Omental fat pad (tissue), 4 donors: Measurements from ENCODE around the gene VPREB1. TPM values are rescaled to one million over a fixed set of nuclear protein-coding genes. Genes with fewer than 3 reads are reported as not detected.
"Not testable (repeated sequence)": the region's sequence is repeated elsewhere in the genome, so short reads cannot be mapped to it uniquely, and the experiment has no call there.

Experiments
- ATAC-seq: fragments of 150-250 bp; one replicate; pipeline ENCODE4 v1.9.1; 2016; ENCODE audit warnings: mild to moderate bottlenecking, moderate library complexity; ENCODE audit not compliant: low FRiP score
- DNase-seq: peaks from one replicate; pipeline ENCODE4 v3.0.0-alpha.2; 2019; ENCODE audit warnings: low spot score
- total RNA-seq, 4 donors: library from RNA; depleted of rRNA; stranded (reverse); fragments of >200 nt; gene quantifications; one replicate each; pipeline ENCODE4 v1.1.0, GENCODE V29; 2016

The VPREB1 gene
- total RNA-seq, 4 donors from 2014 or later: not detected

DNA sequence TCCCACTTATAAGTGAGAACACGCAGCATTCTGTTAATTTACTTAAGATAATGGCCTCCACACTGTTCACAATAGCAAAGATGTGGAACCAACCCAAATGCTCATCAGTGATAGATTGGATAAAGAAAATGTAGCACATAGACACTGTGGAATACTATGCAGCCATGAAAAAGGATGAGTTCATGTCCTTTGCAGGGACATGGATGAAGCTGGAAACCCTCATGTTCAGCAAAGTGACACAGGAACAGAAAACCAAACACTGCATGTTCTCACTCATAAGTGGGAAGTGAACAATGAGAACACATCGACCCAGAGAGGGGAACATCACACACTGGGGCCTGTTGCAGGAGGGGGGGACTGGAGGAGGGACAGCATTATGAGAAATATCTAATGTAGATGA lies 15.6 kb downstream of the VPREB1 start:
- not testable (repeated sequence) for DNase-seq, ATAC-seq

DNA sequence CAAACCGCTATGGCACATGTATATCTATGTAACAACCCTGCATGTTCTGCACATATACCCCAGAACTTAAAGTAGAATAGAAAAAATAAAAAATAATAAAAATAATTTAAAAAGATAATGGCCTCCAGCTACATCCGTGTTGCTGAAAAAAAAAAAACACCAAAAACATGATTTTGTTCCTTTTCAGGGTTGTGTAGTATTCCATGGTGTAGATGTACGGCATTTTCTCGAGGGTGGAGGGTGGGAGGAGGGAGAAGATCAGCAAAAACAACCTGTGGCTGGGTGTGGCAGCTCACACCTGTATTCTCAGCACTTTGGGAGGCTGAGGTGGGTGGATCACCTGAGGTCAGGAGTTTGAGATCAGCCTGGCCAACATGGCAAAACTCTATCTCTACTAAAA lies 16.0 kb downstream of the VPREB1 start:
- ATAC-seq, DNase-seq: not testable (repeated sequence)

DNA sequence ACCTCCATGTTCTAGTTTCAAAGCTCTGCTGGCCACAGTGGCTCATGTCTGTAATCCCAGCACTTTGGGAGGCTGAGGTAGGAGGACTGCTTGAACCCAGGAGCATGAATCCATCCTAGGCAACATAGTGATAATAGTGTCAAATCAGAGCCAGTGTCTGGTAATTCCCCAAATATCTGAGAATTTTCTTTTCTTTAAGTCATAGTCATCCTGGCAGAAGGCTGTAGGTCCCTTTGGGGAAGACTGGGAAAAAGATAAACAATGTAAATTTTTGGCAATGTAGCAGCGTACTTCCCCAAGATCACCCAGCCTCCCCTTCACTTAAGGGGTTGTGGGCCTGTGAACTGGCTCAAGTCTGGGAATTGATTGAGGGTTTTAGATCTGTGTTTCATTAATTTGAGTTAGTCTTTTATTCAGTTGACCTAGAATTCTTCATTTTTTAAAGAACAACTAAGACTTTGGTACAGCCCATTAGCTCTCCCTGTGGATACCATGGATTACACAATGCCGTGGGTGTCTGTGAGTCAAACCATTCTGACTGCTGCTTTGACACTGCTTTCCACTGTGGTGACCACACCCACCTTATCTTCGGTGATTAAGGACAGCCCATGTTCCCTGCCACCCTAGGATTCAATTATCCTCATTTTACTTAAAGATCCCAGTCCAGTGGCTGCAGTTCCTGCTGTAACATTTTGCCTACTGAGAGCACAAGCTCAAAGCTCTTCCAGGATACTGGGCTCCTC lies 17.9 kb downstream of the VPREB1 start:
- ATAC-seq: not testable (repeated sequence)
- DNase-seq: peak; percentile 38

DNA sequence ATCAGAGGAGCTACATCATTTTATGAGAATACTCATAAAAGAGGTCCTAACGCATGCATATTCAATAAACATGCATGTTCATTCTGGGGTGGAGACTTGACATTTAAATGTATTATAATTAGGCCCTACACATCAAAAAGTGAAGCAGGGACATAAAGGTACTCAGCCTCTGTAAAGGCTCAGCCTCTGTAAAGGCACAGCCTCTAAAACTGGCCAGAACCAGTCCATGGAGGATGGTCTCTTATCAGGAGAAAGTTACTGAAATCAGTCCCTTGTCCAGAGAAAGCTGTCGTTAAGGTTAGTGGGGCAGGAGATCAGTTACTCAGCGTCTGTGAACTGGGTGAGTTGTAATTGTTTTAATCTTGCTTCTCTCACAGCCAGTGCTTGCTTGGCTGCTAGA lies 19.2 kb downstream of the VPREB1 start:
- DNase-seq, ATAC-seq: not testable (repeated sequence)

DNA sequence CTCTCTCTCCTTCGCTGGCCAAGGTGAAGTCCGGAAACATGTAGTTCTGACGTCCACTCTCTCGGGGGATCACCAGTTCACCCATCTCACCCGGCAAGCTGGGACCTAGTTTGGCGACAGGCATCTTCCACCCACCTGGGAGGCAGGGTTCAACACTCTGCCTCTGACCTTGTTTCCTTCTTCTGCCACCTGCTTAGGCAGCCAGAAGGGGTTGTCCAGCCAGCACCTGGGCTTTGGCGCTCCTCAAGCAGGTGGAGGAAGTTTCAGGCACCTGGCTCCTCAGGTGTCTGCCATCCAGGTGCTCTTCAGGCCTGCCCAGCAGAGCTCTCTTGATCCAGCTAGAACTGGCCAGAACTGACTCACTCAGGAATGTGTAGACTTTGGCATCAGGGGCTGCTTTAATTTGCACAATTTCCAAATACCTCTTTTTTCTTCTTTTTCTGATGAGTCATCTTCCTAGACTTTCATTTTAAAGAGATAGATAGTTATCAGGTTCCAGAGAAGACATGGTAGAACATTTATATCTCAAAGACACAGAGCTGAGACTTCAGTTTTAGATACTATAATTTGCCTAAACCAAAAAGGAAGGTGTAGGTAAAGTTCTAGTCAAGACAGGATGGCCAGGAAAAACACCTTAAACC lies 25.6 kb downstream of the VPREB1 start:
- DNase-seq, ATAC-seq: not testable (repeated sequence)

DNA sequence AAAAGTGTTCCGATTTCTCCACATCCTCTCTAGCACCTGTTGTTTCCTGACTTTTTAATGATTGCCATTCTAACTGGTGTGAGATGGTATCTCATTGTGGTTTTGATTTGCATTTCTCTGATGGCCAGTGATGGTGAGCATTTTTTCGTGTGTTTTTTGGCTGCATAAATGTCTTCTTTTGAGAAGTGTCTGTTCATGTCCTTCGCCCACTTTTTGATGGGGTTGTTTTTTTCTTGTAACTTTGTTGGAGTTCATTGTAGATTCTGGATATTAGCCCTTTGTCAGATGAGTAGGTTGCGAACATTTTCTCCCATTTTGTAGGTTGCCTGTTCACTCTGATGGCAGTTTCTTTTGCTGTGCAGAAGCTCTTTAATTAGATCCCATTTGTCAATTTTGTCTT lies 32.8 kb downstream of the VPREB1 start:
- DNase-seq, ATAC-seq: not testable (repeated sequence)

DNA sequence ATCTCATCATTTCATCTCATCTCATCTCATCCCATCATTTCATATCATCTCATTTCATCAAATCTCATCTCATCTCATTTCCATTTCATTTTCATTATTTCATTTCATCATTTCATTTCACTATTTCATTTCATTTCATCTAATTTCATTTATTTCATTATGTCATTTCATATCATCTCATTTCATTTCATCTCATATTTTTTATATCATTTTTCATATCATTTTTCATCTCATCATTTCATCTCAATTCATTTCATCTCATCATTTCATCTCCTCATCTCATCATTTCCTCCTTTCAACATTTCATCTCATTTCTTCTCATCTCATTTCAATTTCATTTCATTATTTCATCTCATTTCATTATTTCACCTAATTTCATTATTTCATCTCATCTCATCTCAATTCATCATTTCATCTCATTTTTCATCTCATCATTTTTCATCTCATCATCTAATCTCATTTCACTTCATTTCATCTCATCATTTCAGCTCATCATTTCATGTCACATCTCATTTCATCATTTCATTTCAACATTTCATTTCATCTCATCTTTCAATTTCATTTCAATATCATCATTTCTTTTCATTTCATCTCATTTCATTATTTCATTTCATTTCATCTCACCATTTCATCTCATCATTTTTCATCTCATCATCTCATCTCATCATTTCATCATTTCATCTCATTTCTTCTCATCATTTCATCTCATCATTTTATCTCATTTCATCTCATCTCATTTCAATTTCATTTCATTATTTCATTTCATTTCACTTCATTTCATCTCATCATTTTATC lies 40.6 kb downstream of the VPREB1 start:
- not testable (repeated sequence) for ATAC-seq, DNase-seq

DNA sequence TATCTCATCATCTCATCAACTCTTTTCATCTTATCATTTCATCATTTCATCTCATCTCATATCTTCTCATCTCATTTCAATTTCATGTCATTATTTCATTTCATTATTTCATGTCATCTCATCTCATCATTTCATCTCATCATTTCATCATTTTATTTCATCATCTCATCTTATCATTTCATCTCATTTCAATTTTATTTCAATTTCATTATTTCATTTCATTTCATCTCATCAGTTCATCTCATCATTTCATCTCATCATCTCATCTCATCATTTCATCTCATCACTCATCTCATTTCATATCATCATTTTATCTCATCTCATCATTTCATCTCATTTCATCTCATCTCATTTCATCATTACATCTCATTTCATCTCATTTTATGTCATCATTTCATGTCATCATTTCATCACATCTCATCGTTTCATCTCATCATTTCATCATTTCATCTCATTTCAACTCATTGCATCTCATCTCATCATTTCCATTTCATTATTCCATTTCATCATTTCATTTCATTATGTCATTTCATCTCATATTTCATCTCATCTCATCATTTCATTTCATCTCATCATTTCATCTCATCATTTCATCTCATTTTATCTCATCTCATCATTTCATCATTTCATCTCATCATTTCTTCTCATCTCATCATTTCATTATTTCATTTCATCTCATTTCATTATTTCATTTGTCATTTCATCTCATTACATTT lies 42.0 kb downstream of the VPREB1 start:
- not testable (repeated sequence) for ATAC-seq, DNase-seq

DNA sequence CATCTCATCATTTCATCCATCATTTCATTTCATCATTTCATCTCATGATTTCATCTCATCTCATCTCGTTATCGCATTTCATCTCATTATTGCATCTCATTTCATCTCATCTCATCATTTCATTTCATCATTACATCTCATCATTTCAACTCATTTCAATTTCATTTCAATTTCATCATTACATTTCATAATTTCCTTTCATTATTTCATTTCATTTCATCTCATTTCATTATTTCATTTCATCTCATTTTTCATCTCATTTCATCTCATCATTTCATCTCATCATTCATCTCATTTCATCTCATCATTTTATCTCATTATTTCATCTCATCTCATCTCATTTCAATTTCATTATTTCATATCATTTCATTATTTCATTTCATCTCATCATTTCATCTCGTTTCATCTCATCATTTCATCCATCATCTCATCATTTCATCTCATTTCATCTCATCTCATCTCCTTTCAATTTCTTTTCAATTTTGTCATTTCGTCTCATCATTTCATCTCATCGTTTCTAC lies 42.6 kb downstream of the VPREB1 start:
- not testable (repeated sequence) for DNase-seq, ATAC-seq

DNA sequence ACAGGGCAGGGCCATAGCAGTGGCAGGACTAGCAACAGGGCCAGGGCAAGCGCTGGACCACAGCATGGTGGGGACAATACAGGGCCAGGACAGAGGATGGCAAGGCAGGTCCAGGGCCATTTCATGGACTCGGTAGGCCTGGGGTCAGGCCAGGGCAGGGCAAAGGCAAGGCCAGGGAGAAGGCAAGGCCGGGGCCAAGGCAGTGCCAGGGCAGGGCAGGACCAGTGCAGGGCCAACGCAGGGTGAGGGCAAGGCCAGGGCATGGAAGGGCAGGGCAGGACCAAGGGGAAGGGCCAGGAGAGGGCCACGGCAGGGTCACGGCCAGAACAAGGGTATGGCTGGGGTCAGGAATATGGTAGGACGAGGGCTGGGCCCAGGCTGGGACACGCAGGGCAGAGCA lies 45.1 kb downstream of the VPREB1 start:
- DNase-seq, ATAC-seq: not testable (repeated sequence)

DNA sequence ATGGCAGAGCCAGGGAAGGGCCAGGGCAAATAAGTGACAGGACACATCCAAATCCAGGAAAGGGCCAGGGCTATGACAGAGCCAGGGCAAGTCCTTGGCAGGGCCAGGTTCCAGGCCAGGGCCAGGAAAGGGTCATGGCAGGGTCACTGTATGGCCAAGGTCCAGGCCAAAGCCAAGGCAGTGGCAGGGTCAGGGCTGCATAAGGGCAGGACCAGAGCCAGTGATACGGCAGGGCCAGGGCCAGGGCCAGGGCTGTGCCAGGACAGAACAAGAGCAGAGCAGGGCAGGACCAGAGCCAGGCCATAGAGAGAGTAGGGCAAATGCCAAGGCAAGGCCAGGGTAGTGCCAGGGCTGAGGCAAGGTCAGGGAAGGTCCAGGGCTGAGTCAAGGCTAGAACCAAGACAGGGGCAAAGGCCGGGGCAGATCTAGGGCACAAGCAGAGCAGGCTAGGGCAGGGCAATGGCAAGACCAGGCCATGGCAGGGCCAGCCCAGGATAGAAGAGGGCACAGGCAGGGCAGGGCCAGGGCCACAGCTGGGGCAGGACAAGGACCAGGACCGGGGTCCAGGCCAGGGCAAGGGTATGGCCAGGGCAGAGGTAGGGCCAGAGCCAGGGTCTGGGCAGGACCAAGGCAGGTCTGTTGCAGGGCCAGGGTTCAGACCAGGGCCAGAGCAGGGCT lies 46.7 kb downstream of the VPREB1 start:
- DNase-seq, ATAC-seq: not testable (repeated sequence)

DNA sequence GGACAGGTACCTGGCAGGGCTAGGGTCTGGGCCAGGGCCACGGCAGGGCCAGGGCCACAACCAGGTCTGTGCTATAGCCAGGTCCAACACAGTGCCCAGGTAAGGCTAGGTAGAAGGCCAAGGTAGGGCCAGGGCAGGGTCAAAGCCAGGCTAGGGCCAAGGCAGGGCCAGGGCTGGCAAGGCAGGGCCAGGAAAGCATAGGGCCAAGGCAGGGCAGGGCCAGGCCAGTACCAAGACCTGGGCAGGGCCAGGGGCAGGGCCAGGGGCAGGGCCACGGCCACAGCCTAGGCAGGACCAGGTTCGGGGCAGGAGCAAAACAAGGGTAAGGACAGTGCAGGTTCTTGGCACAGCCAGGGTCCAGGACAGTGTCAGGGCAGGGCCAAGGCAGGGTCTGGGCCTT lies 48.1 kb downstream of the VPREB1 start:
- not testable (repeated sequence) for ATAC-seq, DNase-seq

DNA sequence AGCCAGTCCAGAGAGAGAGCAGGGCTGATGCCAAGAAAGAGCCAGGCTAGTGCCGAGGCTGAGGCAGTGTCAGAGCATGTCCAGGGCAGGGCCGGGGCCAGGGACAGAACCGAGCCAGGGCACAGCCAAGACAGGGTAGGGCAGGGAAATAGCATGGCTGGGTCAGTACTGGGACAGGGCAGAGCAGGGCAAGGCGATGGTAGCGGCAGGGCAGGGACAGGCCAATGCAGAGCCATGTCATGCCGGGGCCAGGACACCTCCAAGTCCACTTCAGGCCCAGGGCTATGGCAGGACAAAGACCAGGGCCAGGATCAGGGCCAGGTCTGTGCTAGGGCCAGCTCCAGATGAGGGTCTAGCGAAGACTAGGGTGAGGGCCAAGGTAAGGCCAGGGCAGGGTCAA lies 48.9 kb downstream of the VPREB1 start:
- DNase-seq, ATAC-seq: not testable (repeated sequence)

DNA sequence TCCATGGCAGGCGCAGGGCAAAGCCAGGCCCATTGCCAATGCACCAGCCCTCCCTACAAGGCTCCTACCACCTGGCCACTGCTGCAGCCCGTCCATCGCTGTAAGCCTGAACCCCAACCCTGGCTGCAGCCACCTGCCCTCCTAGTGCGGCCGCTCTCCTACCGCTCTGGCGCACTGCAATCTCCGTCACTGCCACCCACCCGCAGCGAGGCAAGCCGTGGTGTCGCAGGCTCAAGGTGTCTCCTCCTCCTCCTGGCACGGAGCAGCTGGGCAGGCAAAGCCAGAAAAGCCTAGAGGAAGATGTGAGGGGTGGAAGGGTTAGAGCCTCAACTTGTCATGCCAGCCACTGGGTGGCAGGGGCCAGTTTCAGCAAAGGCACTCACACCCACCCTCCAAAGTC lies 50.1 kb downstream of the VPREB1 start:
- not testable (repeated sequence) for DNase-seq, ATAC-seq
